ENCODE data around the gene SIRPA. TPM values are rescaled to one million over a fixed set of nuclear protein-coding genes. Genes with fewer than 3 reads are reported as not detected.

SIRPA gene
- total RNA-seq, 2 donors from 2014 or later = 9.8 to 12.2 TPM

- intact Hi-C loops (cut with DNase I) = no loop called here
- Histone ChIP-seq H3K36me3 (no peaks in the 10 kb centered on the region), H3K27me3 (no peaks in the 10 kb centered on the region), H3K4me1 (no peaks in the 10 kb centered on the region), H3K4me3 (no peak overlapping the region), H3K9ac (ENCODE audit: low read depth in 2 of 2, low read length in 2 of 2) (no peak overlapping the region), H3K9me3 (no peaks in the 10 kb centered on the region), H3K27ac (no peak overlapping the region)
- no peak for TF ChIP-seq CTCF (IDR thresholded peaks at IDR 0.05)
- DNase-seq = no peak
Measured at GRCh38 chr20:1961374-1961773, 66.2 kb downstream of the SIRPA start.

GRCh38 chr20:1964061-1964460 lies 68.9 kb downstream of the SIRPA start:
- no peaks in the 10 kb centered on the region for H3K27me3 ChIP-seq
- no peaks in the 10 kb centered on the region for H3K4me1 ChIP-seq
- H3K9me3 ChIP-seq = no peaks in the 10 kb centered on the region
- H3K36me3 ChIP-seq = no peaks in the 10 kb centered on the region
- no peak for TF ChIP-seq CTCF (IDR thresholded peaks at IDR 0.05)
- H3K9ac ChIP-seq (ENCODE audit: low read depth in 2 of 2, low read length in 2 of 2) = no peak overlapping the region
- DNase-seq = no peak
- no peak overlapping the region for H3K27ac ChIP-seq
- H3K4me3 ChIP-seq = no peak overlapping the region
- intact Hi-C loops (cut with DNase I) = no loop called here

GRCh38 chr20:1964659-1965405 lies 69.6 kb downstream of the SIRPA start:
- H3K4me3 ChIP-seq = no peak overlapping the region
- no peak for TF ChIP-seq CTCF (IDR thresholded peaks at IDR 0.05)
- DNase-seq = no peak
- no peak overlapping the region for H3K27ac ChIP-seq
- no peaks in the 10 kb centered on the region for H3K4me1 ChIP-seq
- intact Hi-C loops (cut with DNase I) = no loop called here
- no peaks in the 10 kb centered on the region for H3K36me3 ChIP-seq
- H3K27me3 ChIP-seq = no peaks in the 10 kb centered on the region
- H3K9me3 ChIP-seq = no peaks in the 10 kb centered on the region
- H3K9ac ChIP-seq (ENCODE audit: low read depth in 2 of 2, low read length in 2 of 2) = no peak overlapping the region

GRCh38 chr20:1965520-1966351 lies 70.5 kb downstream of the SIRPA start:
- Histone ChIP-seq H3K4me3 (no peak overlapping the region), H3K9me3 (no peaks in the 10 kb centered on the region), H3K27ac (no peak overlapping the region), H3K4me1 (no peaks in the 10 kb centered on the region), H3K27me3 (no peaks in the 10 kb centered on the region), H3K9ac (ENCODE audit: low read depth in 2 of 2, low read length in 2 of 2) (no peak overlapping the region), H3K36me3 (no peaks in the 10 kb centered on the region)
- peak; percentile 94 for TF ChIP-seq CTCF (IDR thresholded peaks at IDR 0.05)
- peak; percentile 74 for DNase-seq
- intact Hi-C loops (cut with DNase I) = loop anchor here (2.0 kb wide), 1 partner anchor 207 kb away; no protein-coding TSS in a partner anchor

- Histone ChIP-seq H3K27me3 (no peaks in the 10 kb centered on the region), H3K9ac (ENCODE audit: low read depth in 2 of 2, low read length in 2 of 2) (no peak overlapping the region), H3K9me3 (no peaks in the 10 kb centered on the region), H3K27ac (no peak overlapping the region), H3K4me3 (no peak overlapping the region), H3K36me3 (no peaks in the 10 kb centered on the region), H3K4me1 (no peaks in the 10 kb centered on the region)
- DNase-seq = no peak
- TF ChIP-seq CTCF (IDR thresholded peaks at IDR 0.05) = no peak
- intact Hi-C loops (cut with DNase I) = no loop called here
Measured at GRCh38 chr20:1968964-1969363, 73.8 kb downstream of the SIRPA start.
